MCF 10A (cell line): ENCODE measurements around the gene CLCNKA. TPM values are rescaled to one million over a fixed set of nuclear protein-coding genes. Genes with fewer than 3 reads are reported as not detected.
"Not testable (repeated sequence)": the region's sequence is repeated elsewhere in the genome, so short reads cannot be mapped to it uniquely, and the experiment has no call there.

ENCODE experiments used
- BruUV-seq: library from RNA; stranded (reverse); fragments of 400-500 nt; replicated peaks from 2 replicates; lab custom pipeline; 2021; lab: Mats Ljungman, UMichigan
- CTCF ChIA-PET: fragments of 300-600 bp; sonication (Branson Sonifier 250); formaldehyde crosslinking; extraction: SDS; loops from one replicate; lab custom pipeline; 2021; ENCODE audit warnings: antibody characterized with exemption, inconsistent platforms; lab: Yijun Ruan, JAX
- POLR2A ChIA-PET: fragments of 300-600, 350-650 bp; sonication (Branson Sonifier 250); formaldehyde crosslinking; extraction: SDS; loops from one replicate; lab custom pipeline; 2020; ENCODE audit warnings: antibody characterized with exemption, inconsistent platforms; lab: Yijun Ruan, JAX
- DNase-seq: peaks from one replicate; pipeline ENCODE4 v3.0.0-alpha.2; 2018; ENCODE audit not compliant: unreplicated experiment
- H3K27ac Mint-ChIP-seq: one replicate; pipeline ENCODE4 v1.8.0; 2022; ENCODE audit warnings: mild to moderate bottlenecking, low read depth, mixed read lengths; ENCODE audit not compliant: unreplicated experiment
- H3K27me3 Mint-ChIP-seq: one replicate; pipeline ENCODE4 v1.8.0; 2022; ENCODE audit warnings: mixed read lengths; ENCODE audit not compliant: insufficient read depth, unreplicated experiment
- H3K36me3 Mint-ChIP-seq: one replicate; pipeline ENCODE4 v1.8.0; 2022; ENCODE audit warnings: mild to moderate bottlenecking, moderate library complexity, mixed read lengths; ENCODE audit not compliant: insufficient read depth, unreplicated experiment
- H3K4me1 Mint-ChIP-seq: one replicate; pipeline ENCODE4 v1.8.0; 2022; ENCODE audit warnings: mixed read lengths; ENCODE audit not compliant: insufficient read depth, unreplicated experiment
- H3K4me3 Mint-ChIP-seq: one replicate; pipeline ENCODE4 v1.8.0; 2022; ENCODE audit warnings: mild to moderate bottlenecking, moderate library complexity, mixed read lengths; ENCODE audit not compliant: unreplicated experiment
- H3K9me3 Mint-ChIP-seq: one replicate; pipeline ENCODE4 v1.8.0; 2022; ENCODE audit warnings: mixed read lengths; ENCODE audit not compliant: unreplicated experiment
- intact Hi-C: fragments of 100-400 bp; cut with micrococcal nuclease; formaldehyde crosslinking; loops from 2 replicates; pipeline ENCODE4 v1.14.1; 2022
- total RNA-seq: library from RNA; stranded (reverse); gene quantifications from 2 replicates; pipeline ENCODE4 v1.2.3, GENCODE V29; 2022
- TF ChIP-seq, protein P1 (sequence below): fragments of 200-600 bp; IDR thresholded peaks from one replicate; pipeline ENCODE4 v1.8.0; 2022; ENCODE audit warnings: antibody characterized with exemption, mild to moderate bottlenecking; ENCODE audit not compliant: unreplicated experiment

CLCNKA gene
- total RNA-seq, 1 experiment from 2014 or later = not detected

GRCh38 chr1:16018749-16019643 lies 2.8 kb upstream of the CLCNKA start:
- Mint-ChIP-seq H3K36me3 (no peaks in the 10 kb centered on the region), H3K9me3 (no peaks in the 10 kb centered on the region), H3K4me3 (no peak overlapping the region), H3K4me1 (peaks cover 19% of the 10 kb centered on the region), H3K27ac (peak overlapping the region; percentile 67), H3K27me3 (no peaks in the 10 kb centered on the region)
- no TSS peak for BruUV-seq
- TF ChIP-seq, protein P1, sequence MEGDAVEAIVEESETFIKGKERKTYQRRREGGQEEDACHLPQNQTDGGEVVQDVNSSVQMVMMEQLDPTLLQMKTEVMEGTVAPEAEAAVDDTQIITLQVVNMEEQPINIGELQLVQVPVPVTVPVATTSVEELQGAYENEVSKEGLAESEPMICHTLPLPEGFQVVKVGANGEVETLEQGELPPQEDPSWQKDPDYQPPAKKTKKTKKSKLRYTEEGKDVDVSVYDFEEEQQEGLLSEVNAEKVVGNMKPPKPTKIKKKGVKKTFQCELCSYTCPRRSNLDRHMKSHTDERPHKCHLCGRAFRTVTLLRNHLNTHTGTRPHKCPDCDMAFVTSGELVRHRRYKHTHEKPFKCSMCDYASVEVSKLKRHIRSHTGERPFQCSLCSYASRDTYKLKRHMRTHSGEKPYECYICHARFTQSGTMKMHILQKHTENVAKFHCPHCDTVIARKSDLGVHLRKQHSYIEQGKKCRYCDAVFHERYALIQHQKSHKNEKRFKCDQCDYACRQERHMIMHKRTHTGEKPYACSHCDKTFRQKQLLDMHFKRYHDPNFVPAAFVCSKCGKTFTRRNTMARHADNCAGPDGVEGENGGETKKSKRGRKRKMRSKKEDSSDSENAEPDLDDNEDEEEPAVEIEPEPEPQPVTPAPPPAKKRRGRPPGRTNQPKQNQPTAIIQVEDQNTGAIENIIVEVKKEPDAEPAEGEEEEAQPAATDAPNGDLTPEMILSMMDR = no peak
- POLR2A ChIA-PET = no interaction called here
- CTCF ChIA-PET = interaction anchor here (0.6 to 1.0 kb wide), 3 partner anchors 9 to 51 kb away, joined by 3 to 4 read pairs (median 4); no protein-coding TSS in a partner anchor
- intact Hi-C loops = no loop called here
- no peak for DNase-seq

DNA sequence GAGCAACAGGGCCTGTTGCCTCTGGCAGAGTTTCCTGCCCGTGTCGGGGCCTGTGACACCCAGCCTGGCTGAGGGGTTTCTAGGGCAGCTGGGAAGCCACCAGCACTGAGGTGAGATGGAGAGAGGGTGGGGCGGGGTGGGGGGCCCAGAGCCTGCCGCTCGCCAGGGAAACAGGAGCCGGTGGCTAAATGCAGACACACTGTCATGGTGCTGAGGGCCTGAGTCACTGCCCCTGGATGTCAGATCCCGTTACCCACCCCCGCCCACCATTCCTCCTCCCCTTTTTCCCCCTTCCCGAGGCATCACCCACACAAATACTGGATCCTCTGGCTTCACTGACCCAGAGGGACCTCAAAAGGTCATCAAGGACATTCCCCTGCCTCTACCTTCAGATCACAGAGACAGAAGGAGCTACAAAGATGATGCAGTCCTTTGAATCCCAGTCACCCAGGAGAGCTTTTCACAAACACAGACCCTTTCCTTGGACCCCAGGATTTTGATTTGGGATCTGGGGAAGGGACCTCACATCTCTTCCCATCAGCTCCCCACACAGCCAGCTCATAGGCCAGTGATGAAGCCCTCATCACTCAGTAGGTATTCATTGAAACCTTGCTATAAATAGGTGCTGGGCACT lies 2.1 kb upstream of the CLCNKA start:
- Mint-ChIP-seq H3K4me3 (no peak overlapping the region), H3K27me3 (no peaks in the 10 kb centered on the region), H3K27ac (peak overlapping the region; percentile 67), H3K36me3 (no peaks in the 10 kb centered on the region), H3K4me1 (peaks cover 19% of the 10 kb centered on the region), H3K9me3 (no peaks in the 10 kb centered on the region)
- DNase-seq = no peak
- no TSS peak for BruUV-seq
- intact Hi-C loops = no loop called here
- POLR2A ChIA-PET = no interaction called here
- CTCF ChIA-PET = interaction anchor here (0.6 kb wide), 2 partner anchors 10 to 53 kb away, joined by 3 to 4 read pairs; no protein-coding TSS in a partner anchor
- TF ChIP-seq, protein P1 = no peak

DNA sequence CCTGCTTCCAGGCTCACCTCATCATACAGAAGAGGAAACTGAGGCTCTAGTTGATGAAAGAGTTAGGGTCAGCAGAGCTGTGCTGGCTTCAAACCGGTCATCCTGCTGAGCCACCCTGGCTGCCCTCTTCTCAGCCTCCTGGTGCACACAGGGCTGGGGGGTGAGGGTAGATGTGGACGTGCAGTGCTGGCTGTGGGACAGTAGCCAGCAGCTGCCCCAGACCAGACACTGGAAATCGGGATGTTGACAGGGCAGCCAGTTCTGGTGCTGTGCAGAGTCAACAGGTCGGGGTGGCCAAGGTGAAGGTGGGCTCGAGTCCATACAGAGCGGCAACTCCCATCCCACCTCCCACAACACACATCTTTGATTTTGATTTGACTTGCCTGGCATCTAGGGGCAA lies 1.5 kb upstream of the CLCNKA start:
- TF ChIP-seq, protein P1 = no peak
- DNase-seq = no peak
- Mint-ChIP-seq H3K27ac (no peak overlapping the region), H3K4me3 (no peak overlapping the region), H3K36me3 (no peaks in the 10 kb centered on the region), H3K4me1 (peaks cover 17% of the 10 kb centered on the region), H3K9me3 (no peaks in the 10 kb centered on the region), H3K27me3 (no peaks in the 10 kb centered on the region)
- intact Hi-C loops = no loop called here
- ChIA-PET POLR2A (no interaction called here), CTCF (interaction anchor here (0.6 kb wide), 2 partner anchors 13 to 54 kb away, joined by 3 read pairs; no protein-coding TSS in a partner anchor)
- BruUV-seq = no TSS peak

- DNase-seq, H3K4me3 Mint-ChIP-seq, H3K9me3 Mint-ChIP-seq, intact Hi-C loops, H3K36me3 Mint-ChIP-seq, POLR2A ChIA-PET, H3K27ac Mint-ChIP-seq, BruUV-seq, H3K27me3 Mint-ChIP-seq: not testable (repeated sequence)
- CTCF ChIA-PET = interaction anchor here (0.6 kb wide), 1 partner anchor 12 kb away, joined by 3 read pairs; no protein-coding TSS in a partner anchor
- peaks cover 11% of the 10 kb centered on the region for H3K4me1 Mint-ChIP-seq
Observed at GRCh38 chr1:16020878-16021277, 958 bp upstream of the CLCNKA start.
